Endodermal cell (in vitro differentiated cells): ENCODE results near the gene COL6A3. TPM values are rescaled to one million over a fixed set of nuclear protein-coding genes. Genes with fewer than 3 reads are reported as not detected.

Source experiments
- DNase-seq: peaks from one replicate; pipeline ENCODE4 v3.0.0-alpha.2; 2017
- H3K27ac ChIP-seq: 2 replicates; pipeline ENCODE4 v1.5.1; 2013; ENCODE audit warnings: mild to moderate bottlenecking, low read depth, low read length, moderate library complexity
- H3K27me3 ChIP-seq: 2 replicates; pipeline ENCODE4 v1.6.1; 2013; ENCODE audit warnings: mild to moderate bottlenecking, low read length, moderate library complexity; ENCODE audit not compliant: insufficient read depth, control insufficient read depth, poor library complexity, severe bottlenecking
- H3K36me3 ChIP-seq: 2 replicates; pipeline ENCODE4 v1.7.0; 2013; ENCODE audit warnings: mild to moderate bottlenecking, low read length, moderate library complexity; ENCODE audit not compliant: control insufficient read depth, insufficient read depth
- H3K4me1 ChIP-seq: one replicate; pipeline ENCODE4 v1.7.0; 2013; ENCODE audit warnings: low read length; ENCODE audit not compliant: control insufficient read depth, insufficient read depth
- H3K4me3 ChIP-seq: 2 replicates; pipeline ENCODE4 v1.5.1; 2013; ENCODE audit warnings: mild to moderate bottlenecking, low read length, moderate library complexity
- H3K9ac ChIP-seq: 2 replicates; pipeline ENCODE4 v1.6.1; 2013; ENCODE audit warnings: mild to moderate bottlenecking, low read length, moderate library complexity; ENCODE audit not compliant: poor library complexity, severe bottlenecking; ENCODE audit errors: extremely low read depth
- H3K9me3 ChIP-seq: 2 replicates; pipeline ENCODE4 v1.6.1; 2013; ENCODE audit warnings: mild to moderate bottlenecking, low read length, moderate library complexity; ENCODE audit not compliant: control insufficient read depth
- H3K27ac Mint-ChIP-seq: 2 replicates; pipeline ENCODE4 v1.8.0; 2020; ENCODE audit warnings: mixed read lengths
- H3K27me3 Mint-ChIP-seq: 2 replicates; pipeline ENCODE4 v1.8.0; 2021; ENCODE audit warnings: mild to moderate bottlenecking, mixed read lengths; ENCODE audit not compliant: insufficient read depth
- H3K36me3 Mint-ChIP-seq: 2 replicates; pipeline ENCODE4 v1.8.0; 2020; ENCODE audit warnings: low read depth, mixed read lengths
- H3K4me1 Mint-ChIP-seq: 2 replicates; pipeline ENCODE4 v1.8.0; 2020; ENCODE audit warnings: mixed read lengths
- H3K4me3 Mint-ChIP-seq: 2 replicates; pipeline ENCODE4 v1.8.0; 2020; ENCODE audit warnings: mild to moderate bottlenecking, moderate library complexity, mixed read lengths
- H3K9me3 Mint-ChIP-seq: 2 replicates; pipeline ENCODE4 v1.8.0; 2020; ENCODE audit warnings: mild to moderate bottlenecking, mixed read lengths
- WGBS, 2 experiments: methylation state at CpG; one replicate each; pipeline versions ENCODE4 v1.1.5 to v1.1.7; 2013; ENCODE audit warnings: missing lambda C conversion rate in 2 of 2, mixed read lengths in 1 of 2; ENCODE audit not compliant: insufficient coverage in 1 of 2, insufficient read length in 1 of 2; 5-methylcytosine and 5-hydroxymethylcytosine counted together
- total RNA-seq, 2 donors: library from RNA; stranded (reverse); fragmentation: NEBNext Ultra II Directional in 1 of 2; extraction: Animal tissue kit (Norgen Biotek cat#: 25700) in 1 of 2; gene quantifications; 2 replicates in 1 of 2; 3 replicates in 1 of 2; pipeline ENCODE4 v1.2.1, GENCODE V29; 2021
- TF ChIP-seq, protein P1 (sequence below): fragments of 200-600 bp; sonication (generic); conservative IDR thresholded peaks from 2 replicates; pipeline ENCODE4 v1.5.0; 2021; ENCODE audit warnings: antibody characterized with exemption, mild to moderate bottlenecking

The COL6A3 gene
- total RNA-seq, 2 donors from 2014 or later: 0.40 to 1.2 TPM

GRCh38 chr2:237315829-237316225 lies 98.1 kb downstream of the COL6A3 start:
- no peak overlapping the region for H3K9ac ChIP-seq
- no peak for DNase-seq
- H3K36me3 ChIP-seq: no peaks in the 10 kb centered on the region
- H3K4me3 ChIP-seq: no peak overlapping the region
- Mint-ChIP-seq H3K4me1 (peaks cover 11% of the 10 kb centered on the region), H3K9me3 (no peaks in the 10 kb centered on the region), H3K4me3 (no peak overlapping the region), H3K27me3 (peaks cover 29% of the 10 kb centered on the region), H3K27ac (no peak overlapping the region), H3K36me3 (no peaks in the 10 kb centered on the region)
- H3K27me3 ChIP-seq: no peaks in the 10 kb centered on the region
- peaks cover 8% of the 10 kb centered on the region for H3K4me1 ChIP-seq
- TF ChIP-seq, protein P1, sequence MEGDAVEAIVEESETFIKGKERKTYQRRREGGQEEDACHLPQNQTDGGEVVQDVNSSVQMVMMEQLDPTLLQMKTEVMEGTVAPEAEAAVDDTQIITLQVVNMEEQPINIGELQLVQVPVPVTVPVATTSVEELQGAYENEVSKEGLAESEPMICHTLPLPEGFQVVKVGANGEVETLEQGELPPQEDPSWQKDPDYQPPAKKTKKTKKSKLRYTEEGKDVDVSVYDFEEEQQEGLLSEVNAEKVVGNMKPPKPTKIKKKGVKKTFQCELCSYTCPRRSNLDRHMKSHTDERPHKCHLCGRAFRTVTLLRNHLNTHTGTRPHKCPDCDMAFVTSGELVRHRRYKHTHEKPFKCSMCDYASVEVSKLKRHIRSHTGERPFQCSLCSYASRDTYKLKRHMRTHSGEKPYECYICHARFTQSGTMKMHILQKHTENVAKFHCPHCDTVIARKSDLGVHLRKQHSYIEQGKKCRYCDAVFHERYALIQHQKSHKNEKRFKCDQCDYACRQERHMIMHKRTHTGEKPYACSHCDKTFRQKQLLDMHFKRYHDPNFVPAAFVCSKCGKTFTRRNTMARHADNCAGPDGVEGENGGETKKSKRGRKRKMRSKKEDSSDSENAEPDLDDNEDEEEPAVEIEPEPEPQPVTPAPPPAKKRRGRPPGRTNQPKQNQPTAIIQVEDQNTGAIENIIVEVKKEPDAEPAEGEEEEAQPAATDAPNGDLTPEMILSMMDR: no peak
- 75 to 87% methylated on average over 6 of the region's 6 CpGs for WGBS, 2 experiments
- H3K27ac ChIP-seq: no peak overlapping the region
- no peaks in the 10 kb centered on the region for H3K9me3 ChIP-seq

DNA sequence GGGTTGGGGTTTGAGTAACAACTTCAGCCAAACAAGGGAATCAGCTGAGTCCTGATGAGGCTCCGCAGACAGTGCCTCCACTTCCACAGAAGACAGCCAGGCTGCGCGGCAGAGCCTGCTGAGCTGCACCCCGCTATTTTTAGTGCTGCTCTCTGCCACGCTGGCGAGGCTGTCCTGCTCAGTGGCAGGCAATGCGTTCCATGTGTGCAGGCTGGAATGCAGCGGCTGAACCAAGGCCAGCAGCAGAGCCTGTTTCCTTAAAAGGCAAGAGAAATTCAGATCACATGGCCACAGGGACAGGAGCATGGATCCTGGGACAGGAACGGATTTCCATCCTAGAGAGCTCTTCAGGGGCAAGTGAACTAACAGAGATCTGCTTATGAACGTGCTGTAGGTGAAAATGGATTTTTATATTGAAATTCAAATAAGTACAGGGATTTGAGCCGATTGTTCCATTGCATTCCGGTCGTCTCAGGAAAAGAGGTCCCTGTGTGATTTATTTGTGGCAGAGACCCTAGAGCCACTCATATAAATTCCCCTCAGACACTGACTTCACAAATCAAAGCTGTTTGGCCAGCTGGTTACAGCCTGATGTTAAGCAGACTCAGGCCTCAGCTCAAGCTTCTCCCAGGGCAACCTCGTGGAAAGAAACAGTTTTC lies 98.7 kb downstream of the COL6A3 start:
- Mint-ChIP-seq H3K27me3 (peaks cover 29% of the 10 kb centered on the region), H3K36me3 (no peaks in the 10 kb centered on the region), H3K4me3 (no peak overlapping the region), H3K27ac (peak overlapping the region; percentile 69), H3K9me3 (no peaks in the 10 kb centered on the region), H3K4me1 (peaks cover 11% of the 10 kb centered on the region)
- Histone ChIP-seq H3K4me3 (no peak overlapping the region), H3K4me1 (peaks cover 8% of the 10 kb centered on the region), H3K27me3 (no peaks in the 10 kb centered on the region), H3K9ac (no peak overlapping the region), H3K27ac (peak overlapping the region; percentile 65), H3K36me3 (no peaks in the 10 kb centered on the region), H3K9me3 (no peaks in the 10 kb centered on the region)
- no peak for DNase-seq
- TF ChIP-seq, protein P1: no peak
- WGBS, 2 experiments: 82 to 87% methylated on average over 9 to 13 of the region's 14 CpGs

DNA sequence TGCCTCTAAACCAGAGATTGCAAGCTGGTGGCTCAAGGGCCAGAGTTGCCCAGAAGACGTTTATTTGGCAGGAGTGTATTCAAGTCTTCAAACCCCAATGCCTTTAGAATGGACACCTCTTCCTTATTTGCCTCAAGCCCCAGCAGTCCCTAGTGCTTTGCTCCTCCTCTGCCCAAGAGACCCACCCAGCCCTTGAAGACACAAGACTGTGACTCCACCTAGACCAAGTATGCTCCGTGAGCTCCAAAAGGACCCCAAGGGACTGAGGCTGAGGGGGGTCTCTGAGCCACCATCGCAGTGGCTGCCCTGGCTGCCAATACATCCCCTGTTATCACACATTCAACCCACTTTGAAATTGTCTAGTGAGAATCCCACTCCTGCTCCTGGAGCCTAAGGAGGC lies 99.3 kb downstream of the COL6A3 start:
- 94% methylated on average over 3 of the region's 3 CpGs; no CpG with 5 or more reads in 1 of the 2 experiments for WGBS, 2 experiments
- DNase-seq: no peak
- Mint-ChIP-seq H3K36me3 (no peaks in the 10 kb centered on the region), H3K9me3 (no peaks in the 10 kb centered on the region), H3K4me1 (peaks cover 11% of the 10 kb centered on the region), H3K27ac (no peak overlapping the region), H3K27me3 (peaks cover 25% of the 10 kb centered on the region), H3K4me3 (no peak overlapping the region)
- no peaks in the 10 kb centered on the region for H3K36me3 ChIP-seq
- TF ChIP-seq, protein P1: no peak
- H3K4me1 ChIP-seq: peaks cover 8% of the 10 kb centered on the region
- no peaks in the 10 kb centered on the region for H3K27me3 ChIP-seq
- H3K4me3 ChIP-seq: no peak overlapping the region
- no peak overlapping the region for H3K9ac ChIP-seq
- no peaks in the 10 kb centered on the region for H3K9me3 ChIP-seq
- peak overlapping the region; percentile 65 for H3K27ac ChIP-seq
